Measurements from ENCODE around the gene KRTCAP2. TPM values are rescaled to one million over a fixed set of nuclear protein-coding genes. Genes with fewer than 3 reads are reported as not detected.
"Not testable (repeated sequence)": the region's sequence is repeated elsewhere in the genome, so short reads cannot be mapped to it uniquely, and the experiment has no call there.

KRTCAP2 gene
- total and polyA plus RNA-seq, 4 donors: 49.8 to 224 (median 99.8) TPM

- no peak for DNase-seq (ENCODE audit: low spot score)
- no peak overlapping the region for H3K9ac ChIP-seq (ENCODE audit: low read depth in 1 of 2, low read length in 2 of 2)
- H3K36me3 ChIP-seq (ENCODE audit: control insufficient read depth in 4 of 4, insufficient read depth in 3 of 4, low read depth in 1 of 4, low read length in 3 of 4): no peaks in the 10 kb centered on the region
- H3K4me1 ChIP-seq (ENCODE audit: control insufficient read depth in 4 of 4, insufficient read depth in 4 of 4, low read length in 3 of 4): peaks cover 0 to 3% (median 1%) of the 10 kb centered on the region in 4 donors
- H3K27me3 ChIP-seq (ENCODE audit: control insufficient read depth in 4 of 4, insufficient read depth in 4 of 4, low read length in 3 of 4): no peaks in the 10 kb centered on the region
- WGBS: 13% methylated on average over 1 of the region's 1 CpG
- TF ChIP-seq EGR1 (IDR thresholded peaks at IDR 0.05; ENCODE audit: low read depth in 2 of 2) (no peak), YY1 (IDR thresholded peaks at IDR 0.05) (peak; percentile 87), HNF4G (IDR thresholded peaks at IDR 0.05) (no peak)
- H3K27ac ChIP-seq (ENCODE audit: low read depth in 1 of 2, low read length in 2 of 2): no peak overlapping the region
- no peaks in the 10 kb centered on the region for H3K9me3 ChIP-seq (ENCODE audit: control insufficient read depth in 4 of 4, low read length in 3 of 4)
- H3K4me3 ChIP-seq (ENCODE audit: low read depth in 1 of 3, low read length in 3 of 3): no peak overlapping the region
Measured at GRCh38 chr1:155219592-155220031, 46.5 kb upstream of the KRTCAP2 start.

DNA sequence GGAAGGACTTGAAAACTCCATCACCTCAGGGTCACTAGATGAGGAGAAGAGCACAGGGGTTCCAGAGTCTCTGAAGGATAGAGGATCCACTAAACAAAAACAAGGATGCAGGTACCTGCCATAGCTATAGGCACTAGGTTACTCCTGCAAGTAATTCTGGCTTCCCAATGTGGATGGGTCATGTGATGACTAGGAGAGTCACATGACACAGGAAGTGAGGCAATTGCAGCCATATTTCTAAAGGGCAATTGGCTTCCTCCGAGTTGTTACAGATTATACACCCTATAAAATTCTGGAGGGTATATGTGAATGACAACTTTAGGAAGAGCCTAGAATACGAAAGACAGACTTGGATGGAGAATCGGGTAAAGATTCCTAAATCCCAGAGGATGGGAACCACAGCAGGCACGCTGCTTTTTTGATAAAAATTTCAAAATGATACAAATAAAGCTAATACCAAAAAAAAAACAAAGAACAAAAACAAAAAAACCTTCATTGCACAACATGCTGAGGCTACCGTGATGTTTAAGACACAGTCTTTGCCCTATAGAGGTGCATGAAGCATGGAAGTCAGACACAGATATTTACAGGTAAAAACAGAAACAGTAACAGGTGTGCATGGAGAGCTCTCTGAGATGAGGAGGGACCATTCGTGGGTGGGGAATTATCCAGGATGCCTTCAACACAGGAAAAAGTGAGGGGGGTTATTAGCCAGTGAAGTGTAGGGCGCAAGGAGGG lies 45.9 kb upstream of the KRTCAP2 start:
- Histone ChIP-seq H3K9ac (ENCODE audit: low read depth in 1 of 2, low read length in 2 of 2) (no peak overlapping the region), H3K27ac (ENCODE audit: low read depth in 1 of 2, low read length in 2 of 2) (no peak overlapping the region), H3K4me1 (ENCODE audit: control insufficient read depth in 4 of 4, insufficient read depth in 4 of 4, low read length in 3 of 4) (peaks cover 0 to 3% (median 1%) of the 10 kb centered on the region in 4 donors), H3K27me3 (ENCODE audit: control insufficient read depth in 4 of 4, insufficient read depth in 4 of 4, low read length in 3 of 4) (no peaks in the 10 kb centered on the region), H3K36me3 (ENCODE audit: control insufficient read depth in 4 of 4, insufficient read depth in 3 of 4, low read depth in 1 of 4, low read length in 3 of 4) (no peaks in the 10 kb centered on the region), H3K9me3 (ENCODE audit: control insufficient read depth in 4 of 4, low read length in 3 of 4) (no peaks in the 10 kb centered on the region), H3K4me3 (ENCODE audit: low read depth in 1 of 3, low read length in 3 of 3) (peak overlapping the region in 1 of 3 donors; percentile 15)
- TF ChIP-seq EGR1 (IDR thresholded peaks at IDR 0.05; ENCODE audit: low read depth in 2 of 2) (no peak), JUND (IDR thresholded peaks at IDR 0.05) (no peak), GABPA (IDR thresholded peaks at IDR 0.05 in 1 of 2, conservative IDR thresholded peaks at IDR 0.05 in 1 of 2) (peak in 1 of 2 donors; percentile 20), ZBTB33 (IDR thresholded peaks at IDR 0.05) (no peak), NR2F2 (IDR thresholded peaks at IDR 0.05) (no peak), YY1 (IDR thresholded peaks at IDR 0.05) (peak; percentile 99), MAX (IDR thresholded peaks at IDR 0.05) (no peak)
- TF ChIP-seq, protein P1, sequence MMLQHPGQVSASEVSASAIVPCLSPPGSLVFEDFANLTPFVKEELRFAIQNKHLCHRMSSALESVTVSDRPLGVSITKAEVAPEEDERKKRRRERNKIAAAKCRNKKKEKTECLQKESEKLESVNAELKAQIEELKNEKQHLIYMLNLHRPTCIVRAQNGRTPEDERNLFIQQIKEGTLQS (IDR thresholded peaks at IDR 0.05): no peak
- DNase-seq (ENCODE audit: low spot score): no peak
- WGBS: 38% methylated on average over 7 of the region's 7 CpGs

- not testable (repeated sequence) for H3K4me1 ChIP-seq (ENCODE audit: control insufficient read depth in 4 of 4, insufficient read depth in 4 of 4, low read length in 3 of 4); H3K9me3 ChIP-seq (ENCODE audit: control insufficient read depth in 4 of 4, low read length in 3 of 4); H3K36me3 ChIP-seq (ENCODE audit: control insufficient read depth in 4 of 4, insufficient read depth in 3 of 4, low read depth in 1 of 4, low read length in 3 of 4); H3K4me3 ChIP-seq (ENCODE audit: low read depth in 1 of 3, low read length in 3 of 3); DNase-seq (ENCODE audit: low spot score); H3K27ac ChIP-seq (ENCODE audit: low read depth in 1 of 2, low read length in 2 of 2); H3K9ac ChIP-seq (ENCODE audit: low read depth in 1 of 2, low read length in 2 of 2); H3K27me3 ChIP-seq (ENCODE audit: control insufficient read depth in 4 of 4, insufficient read depth in 4 of 4, low read length in 3 of 4)
- 87% methylated on average over 9 of the region's 10 CpGs for WGBS
Measured at GRCh38 chr1:155214702-155215101, 41.6 kb upstream of the KRTCAP2 start.

GRCh38 chr1:155212051-155212440 lies 38.9 kb upstream of the KRTCAP2 start:
- 87% methylated on average over 7 of the region's 7 CpGs for WGBS
- H3K4me1 ChIP-seq (ENCODE audit: control insufficient read depth in 4 of 4, insufficient read depth in 4 of 4, low read length in 3 of 4): peaks cover 2 to 25% (median 22%) of the 10 kb centered on the region in 4 donors
- H3K9me3 ChIP-seq (ENCODE audit: control insufficient read depth in 4 of 4, low read length in 3 of 4); H3K36me3 ChIP-seq (ENCODE audit: control insufficient read depth in 4 of 4, insufficient read depth in 3 of 4, low read depth in 1 of 4, low read length in 3 of 4); H3K27me3 ChIP-seq (ENCODE audit: control insufficient read depth in 4 of 4, insufficient read depth in 4 of 4, low read length in 3 of 4); H3K4me3 ChIP-seq (ENCODE audit: low read depth in 1 of 3, low read length in 3 of 3); DNase-seq (ENCODE audit: low spot score); H3K27ac ChIP-seq (ENCODE audit: low read depth in 1 of 2, low read length in 2 of 2); H3K9ac ChIP-seq (ENCODE audit: low read depth in 1 of 2, low read length in 2 of 2): not testable (repeated sequence)

- DNase-seq (ENCODE audit: low spot score); H3K4me3 ChIP-seq (ENCODE audit: low read depth in 1 of 3, low read length in 3 of 3); H3K27me3 ChIP-seq (ENCODE audit: control insufficient read depth in 4 of 4, insufficient read depth in 4 of 4, low read length in 3 of 4); H3K9ac ChIP-seq (ENCODE audit: low read depth in 1 of 2, low read length in 2 of 2); H3K27ac ChIP-seq (ENCODE audit: low read depth in 1 of 2, low read length in 2 of 2); H3K9me3 ChIP-seq (ENCODE audit: control insufficient read depth in 4 of 4, low read length in 3 of 4); H3K36me3 ChIP-seq (ENCODE audit: control insufficient read depth in 4 of 4, insufficient read depth in 3 of 4, low read depth in 1 of 4, low read length in 3 of 4): not testable (repeated sequence)
- 86% methylated on average over 13 of the region's 13 CpGs for whole genome bisulfite sequencing
- peaks cover 2 to 28% (median 24%) of the 10 kb centered on the region in 4 donors for H3K4me1 ChIP-seq (ENCODE audit: control insufficient read depth in 4 of 4, insufficient read depth in 4 of 4, low read length in 3 of 4)
Measured at GRCh38 chr1:155211381-155212050, 38.4 kb upstream of the KRTCAP2 start.
